Measurements from ENCODE around the gene TMX2.

DNA sequence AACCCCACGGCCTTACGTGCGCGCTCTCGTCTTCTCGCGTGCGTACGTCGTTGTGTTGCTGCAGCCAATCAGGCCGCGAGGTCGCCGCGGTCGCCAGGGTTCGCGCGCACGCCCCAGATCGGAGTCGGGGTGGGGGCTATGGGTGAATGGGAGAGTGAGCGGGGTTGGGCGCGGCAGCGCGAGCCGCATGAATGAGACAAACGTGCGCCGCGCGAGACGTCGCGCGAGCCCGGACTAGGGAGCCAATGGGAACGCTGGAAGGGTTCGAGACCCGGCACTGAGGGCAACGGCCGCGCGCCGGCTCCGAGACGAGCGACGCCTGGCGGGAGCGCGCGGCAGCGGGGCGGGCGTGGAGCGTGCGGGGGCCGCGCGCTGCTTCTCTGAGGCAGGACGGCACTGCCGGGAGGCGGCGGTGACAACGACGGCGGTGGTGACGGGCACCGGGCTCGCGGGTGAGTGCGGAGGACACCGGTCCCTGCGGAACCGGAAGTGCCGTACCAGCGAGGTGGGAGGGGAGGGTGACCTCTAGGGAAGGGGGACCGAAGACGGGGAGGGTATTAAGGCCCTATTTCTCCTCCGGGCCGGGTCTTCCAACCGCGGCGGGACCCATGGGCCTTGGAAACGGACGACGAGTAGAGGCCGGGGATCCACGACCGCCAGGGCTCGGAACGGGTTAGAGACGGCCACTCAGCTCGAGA is 44.5 kb upstream of the TMX2 start, which contains the start of gene ZDHHC5:
- TF ChIP-seq GATA2 (IDR thresholded peaks at IDR 0.05; ENCODE audit: low read depth, low read length) (no peak), GATA3 (IDR thresholded peaks at IDR 0.05; ENCODE audit: low read depth, low read length) (no peak)

Data from SH-SY5Y (cell line).